Left lung (tissue), 10 donors: ENCODE results near the gene VAV3. TPM values are rescaled to one million over a fixed set of nuclear protein-coding genes. Genes with fewer than 3 reads are reported as not detected.

Source experiments
- ATAC-seq: fragments of 200-7000 bp; cut with Tn5 transposase; one replicate; pipeline ENCODE4 v1.9.1; 2020; ENCODE audit warnings: moderate library complexity
- DNase-seq, 4 donors: peaks; one replicate each; pipeline ENCODE4 v3.0.0-alpha.2; 2013 to 2020
- H3K27ac ChIP-seq, 2 donors: fragments of 200-600 bp; sonication (generic) in 1 of 2; one replicate each; pipeline versions ENCODE4 v1.5.0 to v1.8.0; 2020 to 2021
- H3K27me3 ChIP-seq, 2 donors: fragments of 200-600 bp; sonication (generic) in 1 of 2; one replicate each; pipeline versions ENCODE4 v1.5.0 to v1.8.0; 2020 to 2021
- H3K36me3 ChIP-seq, 2 donors: fragments of 200-600 bp; sonication (generic) in 1 of 2; one replicate each; pipeline versions ENCODE4 v1.5.0 to v1.8.0; 2020 to 2021
- H3K4me1 ChIP-seq, 2 donors: fragments of 200-600 bp; one replicate each; pipeline ENCODE4 v1.8.0; 2021
- H3K4me3 ChIP-seq, 2 donors: fragments of 200-600 bp; sonication (generic) in 1 of 2; one replicate each; pipeline versions ENCODE4 v1.5.0 to v1.8.0; 2020 to 2021; ENCODE audit warnings: mild to moderate bottlenecking in 1 of 2
- H3K9me3 ChIP-seq, 2 donors: fragments of 200-600 bp; sonication (generic) in 1 of 2; one replicate each; pipeline versions ENCODE4 v1.5.0 to v1.8.0; 2020 to 2021
- intact Hi-C, 2 donors: fragments of 100-400 bp; cut with DNase I; formaldehyde crosslinking; loops; one replicate each; pipeline versions ENCODE4 v1.11.2 to v1.14.2; 2022
- polyA plus RNA-seq, 6 donors: library from polyadenylated mRNA; unstranded; fragments of 120-200 nt; gene quantifications; one replicate each; pipeline ENCODE4 v1.2.1, GENCODE V29; 2013; ENCODE audit not compliant: insufficient read length in 6 of 6
- total RNA-seq, 2 donors: library from RNA; stranded (reverse); fragmentation: NEBNext Ultra II Directional; extraction: Animal tissue kit (Norgen Biotek cat#: 25700); gene quantifications; one replicate each; pipeline ENCODE4 v1.2.1, GENCODE V29; 2021
- TF ChIP-seq, protein P1 (sequence below), 2 donors: fragments of 200-600 bp; sonication (generic) in 1 of 2; IDR thresholded peaks; one replicate each; pipeline versions ENCODE4 v1.5.0 to v1.8.0; 2021; ENCODE audit warnings: antibody characterized with exemption in 2 of 2
- donor health status: DM: no; HTN: yes; CAD: no.
- donor health status: DM: no; HTN: no; CAD: no.

The VAV3 gene
- total and polyA plus RNA-seq, 8 donors, result 5.3 to 14.5 (median 7.2) TPM

DNA sequence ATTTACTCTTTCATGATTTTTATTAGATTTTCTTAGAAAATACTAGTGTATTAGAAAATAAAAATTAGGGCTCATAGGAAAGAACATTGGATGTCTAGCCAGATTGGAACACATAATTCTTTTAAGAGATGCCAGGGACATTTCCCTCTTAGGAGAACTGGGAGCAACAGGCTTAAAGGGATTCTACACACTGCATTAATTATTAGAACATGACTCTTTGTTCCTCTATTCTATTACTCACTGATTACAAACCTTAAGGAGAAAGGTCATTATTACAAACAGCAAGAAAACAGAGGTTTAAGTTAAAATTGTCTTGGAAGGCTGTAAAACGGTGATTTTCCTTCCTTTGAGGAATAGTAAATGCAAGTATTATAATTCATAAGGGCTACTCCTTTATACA is 32.9 kb upstream of the VAV3 start:
- Histone ChIP-seq H3K27me3 (no peaks in the 10 kb centered on the region), H3K4me3 (no peak overlapping the region), H3K27ac (no peak overlapping the region), H3K9me3 (no peaks in the 10 kb centered on the region), H3K36me3 (no peaks in the 10 kb centered on the region), H3K4me1 (peaks cover 0 to 8% of the 10 kb centered on the region in 2 donors)
- intact Hi-C loops, result no loop called here
- ATAC-seq (no peak), DNase-seq (no peak)
- TF ChIP-seq, protein P1, sequence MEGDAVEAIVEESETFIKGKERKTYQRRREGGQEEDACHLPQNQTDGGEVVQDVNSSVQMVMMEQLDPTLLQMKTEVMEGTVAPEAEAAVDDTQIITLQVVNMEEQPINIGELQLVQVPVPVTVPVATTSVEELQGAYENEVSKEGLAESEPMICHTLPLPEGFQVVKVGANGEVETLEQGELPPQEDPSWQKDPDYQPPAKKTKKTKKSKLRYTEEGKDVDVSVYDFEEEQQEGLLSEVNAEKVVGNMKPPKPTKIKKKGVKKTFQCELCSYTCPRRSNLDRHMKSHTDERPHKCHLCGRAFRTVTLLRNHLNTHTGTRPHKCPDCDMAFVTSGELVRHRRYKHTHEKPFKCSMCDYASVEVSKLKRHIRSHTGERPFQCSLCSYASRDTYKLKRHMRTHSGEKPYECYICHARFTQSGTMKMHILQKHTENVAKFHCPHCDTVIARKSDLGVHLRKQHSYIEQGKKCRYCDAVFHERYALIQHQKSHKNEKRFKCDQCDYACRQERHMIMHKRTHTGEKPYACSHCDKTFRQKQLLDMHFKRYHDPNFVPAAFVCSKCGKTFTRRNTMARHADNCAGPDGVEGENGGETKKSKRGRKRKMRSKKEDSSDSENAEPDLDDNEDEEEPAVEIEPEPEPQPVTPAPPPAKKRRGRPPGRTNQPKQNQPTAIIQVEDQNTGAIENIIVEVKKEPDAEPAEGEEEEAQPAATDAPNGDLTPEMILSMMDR (IDR thresholded peaks at IDR 0.05), result no peak

DNA sequence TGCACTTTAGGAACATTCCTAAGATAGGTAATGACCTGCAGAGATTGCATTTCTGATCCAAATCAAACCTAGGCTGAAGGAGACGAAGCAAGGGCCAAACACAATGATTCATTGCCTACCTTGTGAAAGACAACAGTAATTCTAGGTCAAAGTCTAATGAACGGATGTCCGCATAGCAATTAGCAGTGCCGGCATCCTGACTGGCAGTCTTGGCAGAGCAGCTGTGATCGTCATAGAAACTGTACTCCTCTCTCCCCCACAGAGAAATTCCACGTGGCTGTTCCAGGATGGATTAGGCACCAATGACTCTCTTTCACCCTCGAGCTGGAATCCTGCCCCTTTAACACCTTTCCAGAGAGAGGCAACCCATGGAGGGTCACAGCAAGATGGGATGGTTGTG is 28.9 kb upstream of the VAV3 start:
- no peaks in the 10 kb centered on the region for H3K36me3 ChIP-seq
- no peaks in the 10 kb centered on the region for H3K9me3 ChIP-seq
- H3K4me1 ChIP-seq, result no peaks in the 10 kb centered on the region
- no peak for ATAC-seq
- DNase-seq, result no peak
- no peaks in the 10 kb centered on the region for H3K27me3 ChIP-seq
- TF ChIP-seq, protein P1 (IDR thresholded peaks at IDR 0.05), result no peak
- H3K27ac ChIP-seq, result no peak overlapping the region
- intact Hi-C loops, result no loop called here
- H3K4me3 ChIP-seq, result no peak overlapping the region

DNA sequence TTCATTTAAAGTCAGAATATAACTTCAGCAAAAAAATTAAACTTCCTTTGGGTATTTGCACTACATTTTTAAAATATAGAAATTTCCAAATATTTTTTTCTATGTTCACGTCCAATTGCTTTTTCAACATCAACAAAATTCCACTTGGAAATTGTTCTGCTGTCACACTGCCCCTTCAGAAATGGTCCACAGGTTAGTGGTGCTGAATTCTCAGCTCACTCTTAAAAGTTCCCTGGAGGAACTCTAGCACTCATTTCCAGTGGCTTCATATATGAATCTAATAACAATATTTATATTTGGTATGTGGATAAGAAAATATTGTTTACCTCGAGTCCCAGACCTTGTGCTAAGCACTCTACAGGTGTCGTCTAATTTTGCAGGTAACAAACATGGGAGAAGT is 27.4 kb upstream of the VAV3 start:
- DNase-seq, result no peak
- Histone ChIP-seq H3K4me3 (no peak overlapping the region), H3K4me1 (no peaks in the 10 kb centered on the region), H3K9me3 (no peaks in the 10 kb centered on the region), H3K36me3 (no peaks in the 10 kb centered on the region), H3K27ac (no peak overlapping the region), H3K27me3 (no peaks in the 10 kb centered on the region)
- no peak for ATAC-seq
- TF ChIP-seq, protein P1 (IDR thresholded peaks at IDR 0.05), result no peak
- intact Hi-C loops, result no loop called here

DNA sequence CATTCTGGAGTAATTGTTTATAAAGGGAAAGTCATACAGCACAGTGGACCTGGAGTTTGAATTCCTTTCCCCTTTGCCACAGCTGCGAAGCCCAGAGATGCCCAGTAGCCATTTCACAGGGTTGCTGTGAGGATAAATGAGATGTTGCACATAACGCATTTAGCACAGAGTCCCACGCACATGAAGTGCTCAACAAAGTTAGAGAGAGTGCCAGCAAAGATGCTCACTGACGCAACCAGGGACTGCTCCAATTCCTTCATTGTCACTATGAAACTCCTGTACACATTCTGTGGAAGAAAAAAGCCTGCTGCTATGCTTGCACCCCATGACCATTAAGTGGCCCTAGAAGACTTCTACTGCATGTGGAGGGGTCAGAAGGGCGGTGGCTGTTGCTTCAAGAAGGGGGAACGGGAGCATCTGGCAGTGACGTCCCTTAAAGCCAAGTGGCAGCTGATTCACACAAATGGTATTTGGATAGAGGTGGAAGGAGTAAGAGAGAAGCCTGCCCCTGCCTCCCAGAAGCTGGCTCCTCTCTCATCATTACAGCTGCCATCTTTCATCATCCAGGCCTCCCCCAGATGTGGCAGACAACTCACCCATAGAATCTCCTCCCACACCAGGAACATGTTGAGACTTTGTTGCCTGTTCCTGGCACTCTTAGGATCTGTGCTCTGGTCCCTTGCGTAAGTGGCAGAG is 26.5 kb upstream of the VAV3 start:
- TF ChIP-seq, protein P1 (IDR thresholded peaks at IDR 0.05), result no peak
- no peaks in the 10 kb centered on the region for H3K27me3 ChIP-seq
- H3K9me3 ChIP-seq, result no peaks in the 10 kb centered on the region
- no peak for ATAC-seq
- no peaks in the 10 kb centered on the region for H3K4me1 ChIP-seq
- no peak overlapping the region for H3K27ac ChIP-seq
- DNase-seq, result no peak
- H3K36me3 ChIP-seq, result no peaks in the 10 kb centered on the region
- intact Hi-C loops, result no loop called here
- no peak overlapping the region for H3K4me3 ChIP-seq

DNA sequence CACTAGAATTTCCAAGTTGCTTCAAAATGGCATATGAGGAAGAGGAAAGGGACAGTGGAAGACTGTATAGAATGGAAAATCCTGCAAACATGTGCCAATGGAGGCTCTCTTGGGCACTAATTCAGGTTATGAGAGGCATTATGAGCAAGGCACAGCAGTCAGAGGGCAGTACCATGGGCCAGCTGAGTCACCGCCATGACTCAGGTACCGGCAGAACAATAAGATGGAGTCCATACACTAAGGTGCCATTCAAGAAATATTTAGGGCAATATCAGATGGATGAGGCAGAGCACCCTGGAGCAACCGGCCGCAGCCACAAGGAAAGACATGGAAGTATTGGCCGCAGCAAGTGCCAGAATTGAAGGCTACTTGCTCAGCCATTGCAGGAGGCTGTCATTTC is 25.6 kb upstream of the VAV3 start:
- H3K9me3 ChIP-seq, result no peaks in the 10 kb centered on the region
- no peak overlapping the region for H3K4me3 ChIP-seq
- no peaks in the 10 kb centered on the region for H3K27me3 ChIP-seq
- DNase-seq, result no peak
- H3K36me3 ChIP-seq, result no peaks in the 10 kb centered on the region
- no peak overlapping the region for H3K27ac ChIP-seq
- ATAC-seq, result no peak
- intact Hi-C loops, result no loop called here
- TF ChIP-seq, protein P1 (IDR thresholded peaks at IDR 0.05), result no peak
- no peaks in the 10 kb centered on the region for H3K4me1 ChIP-seq
